ENCODE measurements around the gene EXOSC10. TPM values are rescaled to one million over a fixed set of nuclear protein-coding genes. Genes with fewer than 3 reads are reported as not detected.
"Not testable (repeated sequence)": the region's sequence is repeated elsewhere in the genome, so short reads cannot be mapped to it uniquely, and the experiment has no call there.

The EXOSC10 gene
- total RNA-seq, 6 donors from 2014 or later: 45.2 to 173 (median 55.9) TPM

- no peak overlapping the region for H3K27ac ChIP-seq
- TF ChIP-seq, protein P1, sequence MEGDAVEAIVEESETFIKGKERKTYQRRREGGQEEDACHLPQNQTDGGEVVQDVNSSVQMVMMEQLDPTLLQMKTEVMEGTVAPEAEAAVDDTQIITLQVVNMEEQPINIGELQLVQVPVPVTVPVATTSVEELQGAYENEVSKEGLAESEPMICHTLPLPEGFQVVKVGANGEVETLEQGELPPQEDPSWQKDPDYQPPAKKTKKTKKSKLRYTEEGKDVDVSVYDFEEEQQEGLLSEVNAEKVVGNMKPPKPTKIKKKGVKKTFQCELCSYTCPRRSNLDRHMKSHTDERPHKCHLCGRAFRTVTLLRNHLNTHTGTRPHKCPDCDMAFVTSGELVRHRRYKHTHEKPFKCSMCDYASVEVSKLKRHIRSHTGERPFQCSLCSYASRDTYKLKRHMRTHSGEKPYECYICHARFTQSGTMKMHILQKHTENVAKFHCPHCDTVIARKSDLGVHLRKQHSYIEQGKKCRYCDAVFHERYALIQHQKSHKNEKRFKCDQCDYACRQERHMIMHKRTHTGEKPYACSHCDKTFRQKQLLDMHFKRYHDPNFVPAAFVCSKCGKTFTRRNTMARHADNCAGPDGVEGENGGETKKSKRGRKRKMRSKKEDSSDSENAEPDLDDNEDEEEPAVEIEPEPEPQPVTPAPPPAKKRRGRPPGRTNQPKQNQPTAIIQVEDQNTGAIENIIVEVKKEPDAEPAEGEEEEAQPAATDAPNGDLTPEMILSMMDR (IDR thresholded peaks at IDR 0.05): no peak
- TF ChIP-seq POLR2AphosphoS5 (IDR thresholded peaks at IDR 0.05) (no peak), POLR2A (IDR thresholded peaks at IDR 0.05) (no peak), EP300 (IDR thresholded peaks at IDR 0.05) (no peak)
- no peaks in the 10 kb centered on the region for H3K9me3 ChIP-seq
- H3K4me1 ChIP-seq: no peaks in the 10 kb centered on the region
- H3K36me3 ChIP-seq: peaks cover 18 to 89% (median 63%) of the 10 kb centered on the region in 4 donors
- WGBS, 2 donors: 75 to 81% methylated on average over 3 of the region's 3 CpGs
- H3K27me3 ChIP-seq: no peaks in the 10 kb centered on the region
- ATAC-seq (ENCODE audit: low FRiP score in 2 of 2): no peak
- H3K4me3 ChIP-seq: no peak overlapping the region
- no peak for DNase-seq
These were observed 15.3 kb upstream of the EXOSC10 start for GRCh38 chr1:11114966-11115365.

DNA sequence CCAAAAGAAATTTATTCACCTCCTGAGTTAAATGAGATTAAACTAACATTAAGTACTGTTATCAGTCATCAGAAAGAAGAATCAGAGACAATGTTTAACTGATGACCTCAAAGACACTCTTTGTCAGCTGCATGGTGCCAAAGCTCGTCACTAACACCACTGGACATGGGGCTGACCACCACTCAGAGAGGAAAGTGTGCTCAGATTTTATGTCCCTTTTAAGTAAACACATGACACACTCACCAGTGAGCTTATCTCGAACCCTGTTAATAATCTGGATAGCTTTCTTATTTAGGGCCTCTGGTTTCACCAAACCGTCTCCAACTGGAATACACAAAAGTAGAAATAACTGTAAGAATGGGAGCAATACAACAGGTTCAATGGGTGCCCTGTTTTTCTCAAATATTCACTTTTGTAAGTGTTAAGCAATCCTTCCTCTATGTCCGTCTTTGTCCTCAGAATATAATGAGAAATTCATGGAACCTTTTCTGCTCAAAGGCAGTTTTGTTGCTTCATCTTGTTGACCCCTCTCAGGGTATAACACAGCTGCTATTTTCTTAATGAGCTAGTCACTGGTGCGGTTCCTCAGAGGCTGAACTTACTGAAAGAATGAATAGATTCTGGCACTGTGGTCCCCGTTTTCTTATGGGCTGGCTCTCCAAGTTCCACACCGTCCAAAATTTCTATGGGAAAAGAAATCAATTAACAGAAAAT is 9.5 kb upstream of the EXOSC10 start:
- TF ChIP-seq POLR2AphosphoS5 (IDR thresholded peaks at IDR 0.05) (no peak), POLR2A (IDR thresholded peaks at IDR 0.05) (no peak), EP300 (IDR thresholded peaks at IDR 0.05) (no peak)
- TF ChIP-seq, protein P1 (IDR thresholded peaks at IDR 0.05): no peak
- no peaks in the 10 kb centered on the region for H3K4me1 ChIP-seq
- no peaks in the 10 kb centered on the region for H3K9me3 ChIP-seq
- DNase-seq: no peak
- H3K4me3 ChIP-seq: no peak overlapping the region
- no peak overlapping the region for H3K27ac ChIP-seq
- ATAC-seq (ENCODE audit: low FRiP score in 2 of 2): no peak
- peaks cover 22 to 83% (median 67%) of the 10 kb centered on the region in 4 donors for H3K36me3 ChIP-seq
- no peaks in the 10 kb centered on the region for H3K27me3 ChIP-seq
- WGBS, 2 donors: 79 to 80% methylated on average over 7 of the region's 7 CpGs

GRCh38 chr1:11107599-11107998 is 7.9 kb upstream of the EXOSC10 start:
- TF ChIP-seq POLR2A (IDR thresholded peaks at IDR 0.05): no peak
- TF ChIP-seq, protein P1 (IDR thresholded peaks at IDR 0.05): no peak
- TF ChIP-seq EP300 (IDR thresholded peaks at IDR 0.05): no peak
- no peak for TF ChIP-seq POLR2AphosphoS5 (IDR thresholded peaks at IDR 0.05)
- WGBS, 2 donors: 89 to 93% methylated on average over 5 of the region's 5 CpGs
- DNase-seq (no peak), ATAC-seq (ENCODE audit: low FRiP score in 2 of 2) (no peak)
- Histone ChIP-seq H3K9me3 (no peaks in the 10 kb centered on the region), H3K4me3 (no peak overlapping the region), H3K27ac (no peak overlapping the region), H3K27me3 (no peaks in the 10 kb centered on the region), H3K4me1 (no peaks in the 10 kb centered on the region), H3K36me3 (peaks cover 19 to 67% (median 56%) of the 10 kb centered on the region in 4 donors)

GRCh38 chr1:11105586-11105985 is 5.9 kb upstream of the EXOSC10 start:
- ATAC-seq (ENCODE audit: low FRiP score in 2 of 2): no peak
- no peak for DNase-seq
- 92 to 98% methylated on average over 10 of the region's 10 CpGs for WGBS, 2 donors
- Histone ChIP-seq H3K27me3 (no peaks in the 10 kb centered on the region), H3K27ac (no peak overlapping the region), H3K4me1 (no peaks in the 10 kb centered on the region), H3K9me3 (no peaks in the 10 kb centered on the region), H3K4me3 (no peak overlapping the region), H3K36me3 (peaks cover 17 to 49% (median 39%) of the 10 kb centered on the region in 4 donors)
- no peak for TF ChIP-seq POLR2A (IDR thresholded peaks at IDR 0.05)
- TF ChIP-seq EP300 (IDR thresholded peaks at IDR 0.05): no peak
- TF ChIP-seq, protein P1 (IDR thresholded peaks at IDR 0.05): no peak
- no peak for TF ChIP-seq POLR2AphosphoS5 (IDR thresholded peaks at IDR 0.05)

GRCh38 chr1:11101347-11101746 is 1.7 kb upstream of the EXOSC10 start:
- DNase-seq (no peak), ATAC-seq (ENCODE audit: low FRiP score in 2 of 2) (no peak)
- Histone ChIP-seq H3K9me3 (no peaks in the 10 kb centered on the region), H3K36me3 (peaks cover 0 to 23% (median 21%) of the 10 kb centered on the region in 4 donors), H3K4me1 (peaks cover 10 to 16% (median 14%) of the 10 kb centered on the region in 4 donors), H3K27ac (no peak overlapping the region), H3K4me3 (no peak overlapping the region), H3K27me3 (no peaks in the 10 kb centered on the region)
- 94 to 96% methylated on average over 6 of the region's 6 CpGs for WGBS, 2 donors
- TF ChIP-seq POLR2AphosphoS5 (IDR thresholded peaks at IDR 0.05) (no peak), POLR2A (IDR thresholded peaks at IDR 0.05) (no peak), EP300 (IDR thresholded peaks at IDR 0.05) (no peak)
- TF ChIP-seq, protein P1 (IDR thresholded peaks at IDR 0.05): no peak

GRCh38 chr1:11100806-11101205 is 1.1 kb upstream of the EXOSC10 start:
- not testable (repeated sequence) for H3K4me3 ChIP-seq; H3K27ac ChIP-seq; ATAC-seq (ENCODE audit: low FRiP score in 2 of 2); DNase-seq; H3K27me3 ChIP-seq; H3K9me3 ChIP-seq
- H3K36me3 ChIP-seq: peaks cover 0 to 23% (median 20%) of the 10 kb centered on the region in 4 donors
- peaks cover 10 to 16% (median 14%) of the 10 kb centered on the region in 4 donors for H3K4me1 ChIP-seq
- WGBS, 2 donors: 95 to 97% methylated on average over 17 of the region's 17 CpGs
